Stimulated activated CD4-positive, alpha-beta T cell treated with anti-CD3 and anti-CD28 coated beads, Interleukin-12 subunit alpha, Interleukin-12 subunit beta, amount 100 ng/mL, for 24 hours (primary cell): ENCODE results near the gene LMAN2.

Source experiments
- DNase-seq, 2 experiments: peaks; one replicate each; pipeline ENCODE4 v3.0.0-alpha.2; 2020; ENCODE audit warnings: low read depth in 2 of 2

LMAN2 gene, protein sequence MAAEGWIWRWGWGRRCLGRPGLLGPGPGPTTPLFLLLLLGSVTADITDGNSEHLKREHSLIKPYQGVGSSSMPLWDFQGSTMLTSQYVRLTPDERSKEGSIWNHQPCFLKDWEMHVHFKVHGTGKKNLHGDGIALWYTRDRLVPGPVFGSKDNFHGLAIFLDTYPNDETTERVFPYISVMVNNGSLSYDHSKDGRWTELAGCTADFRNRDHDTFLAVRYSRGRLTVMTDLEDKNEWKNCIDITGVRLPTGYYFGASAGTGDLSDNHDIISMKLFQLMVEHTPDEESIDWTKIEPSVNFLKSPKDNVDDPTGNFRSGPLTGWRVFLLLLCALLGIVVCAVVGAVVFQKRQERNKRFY

DNA sequence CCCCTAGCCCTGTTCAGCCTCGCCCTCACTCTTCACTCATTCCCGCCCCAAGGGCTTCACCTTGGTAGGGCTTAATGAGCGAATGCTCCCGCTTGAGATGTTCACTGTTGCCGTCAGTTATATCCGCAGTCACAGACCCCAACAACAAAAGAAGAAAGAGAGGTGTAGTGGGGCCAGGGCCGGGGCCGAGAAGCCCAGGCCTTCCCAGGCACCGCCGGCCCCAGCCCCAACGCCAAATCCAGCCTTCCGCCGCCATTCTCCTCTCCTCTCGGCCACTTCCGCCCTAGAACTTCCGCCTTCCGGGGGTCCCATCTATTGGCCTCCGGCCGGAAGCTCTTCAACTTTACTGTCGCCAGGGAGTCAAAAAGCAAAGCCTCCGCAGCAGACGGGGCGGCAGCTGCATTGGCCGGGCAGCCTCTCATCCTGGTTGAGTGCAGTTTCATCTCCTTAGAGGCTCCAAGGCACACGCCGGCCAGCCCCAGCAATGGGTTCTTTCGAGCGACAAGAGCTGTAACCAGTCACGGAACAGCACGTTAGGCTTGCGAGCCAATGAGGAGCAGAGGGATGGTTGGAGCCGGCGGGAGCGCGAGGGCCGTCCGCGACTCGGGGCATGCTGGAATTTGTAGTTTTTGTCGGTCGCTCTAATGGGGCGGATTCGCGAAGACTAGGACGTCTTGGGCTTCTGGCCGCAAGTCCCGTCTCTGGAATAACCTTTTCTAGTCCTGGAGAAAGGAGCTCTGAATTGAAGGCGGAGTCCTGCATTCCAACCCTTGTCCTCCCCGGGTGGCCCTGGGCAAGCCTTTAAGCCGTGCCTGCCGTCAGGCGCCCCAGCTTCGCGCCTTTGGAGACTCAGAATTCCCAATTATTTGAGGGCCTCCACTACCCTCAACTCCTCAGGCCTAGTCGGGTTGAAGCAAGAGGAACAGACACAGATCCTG is at the start of gene LMAN2:
Gene LMAN2 (minus strand): TSS at position 277 of the 938 bp plus-strand sequence. CDS start 21 bp downstream, at position 256.
- DNase-seq: peak; percentile 85 to 86

DNA sequence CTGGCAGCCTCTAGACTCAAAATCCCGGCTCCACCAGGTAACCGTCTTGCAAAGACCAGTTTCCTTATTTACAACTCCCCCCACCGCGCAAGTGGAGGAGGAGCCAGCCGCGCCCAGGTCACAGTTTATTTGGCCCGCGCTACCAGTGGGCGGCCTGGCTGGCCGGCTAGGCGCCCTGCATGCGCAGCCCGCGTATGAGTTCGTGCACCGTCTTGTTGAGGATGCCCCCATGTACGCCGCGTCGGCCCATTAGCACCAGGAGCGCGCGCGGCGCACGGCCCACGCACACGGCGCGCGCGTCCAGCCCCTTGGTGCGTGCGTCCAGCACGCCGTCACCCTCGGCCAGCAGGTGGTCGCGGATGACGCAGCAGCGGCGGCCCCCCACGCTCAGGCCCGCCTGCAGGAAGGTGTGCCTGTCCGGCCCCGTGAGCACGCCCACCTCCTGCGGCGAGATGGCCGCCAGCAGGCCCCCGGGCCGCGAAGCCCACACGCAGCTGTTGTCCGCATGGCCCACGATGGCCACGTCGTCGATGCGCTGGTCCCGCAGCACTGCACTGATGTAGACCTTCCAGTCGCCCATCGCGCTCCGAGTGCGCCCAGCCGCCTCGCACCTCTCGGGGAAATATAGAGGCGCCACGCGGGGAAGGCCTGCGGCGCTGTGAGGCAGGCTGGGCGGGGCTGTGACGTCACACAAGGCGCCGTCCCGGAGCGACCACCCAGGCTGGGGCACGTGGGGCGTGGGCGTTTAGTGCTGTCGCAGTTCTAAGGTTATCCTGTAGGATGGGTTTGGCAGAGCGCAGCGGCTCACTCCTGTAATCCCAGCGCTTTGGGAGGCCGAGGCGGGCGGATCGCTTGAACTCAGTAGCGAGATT is 48.8 kb upstream of the LMAN2 start, which contains the start of gene PFN3:
Gene PFN3 (minus strand): TSS at position 665 of the 872 bp plus-strand sequence. CDS start 85 bp downstream, at position 580.
- DNase-seq: no peak

DNA sequence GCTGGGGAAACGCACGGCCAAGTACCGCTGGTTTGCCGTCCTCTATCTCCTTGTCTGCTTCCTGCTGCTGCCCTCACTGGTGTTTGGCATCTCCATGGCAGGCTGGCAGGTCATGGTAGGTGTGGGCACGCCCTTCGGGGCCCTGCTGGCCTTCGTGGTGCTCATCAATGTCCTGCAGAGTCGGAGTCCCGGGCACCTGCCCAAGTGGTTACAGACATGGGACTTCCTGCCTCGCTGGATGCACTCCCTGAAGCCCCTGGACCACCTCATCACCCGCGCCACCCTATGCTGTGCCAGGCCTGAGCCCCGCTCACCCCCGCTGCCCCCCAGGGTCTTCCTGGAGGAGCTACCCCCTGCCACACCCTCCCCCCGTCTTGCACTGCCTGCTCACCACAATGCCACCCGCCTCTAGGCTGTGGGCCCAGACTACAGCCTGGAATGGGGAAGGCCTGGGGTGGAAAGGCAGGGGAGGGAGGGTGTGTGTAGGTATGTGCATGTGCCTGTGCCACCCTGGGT is 46.5 kb upstream of the LMAN2 start:
- DNase-seq: no peak

DNA sequence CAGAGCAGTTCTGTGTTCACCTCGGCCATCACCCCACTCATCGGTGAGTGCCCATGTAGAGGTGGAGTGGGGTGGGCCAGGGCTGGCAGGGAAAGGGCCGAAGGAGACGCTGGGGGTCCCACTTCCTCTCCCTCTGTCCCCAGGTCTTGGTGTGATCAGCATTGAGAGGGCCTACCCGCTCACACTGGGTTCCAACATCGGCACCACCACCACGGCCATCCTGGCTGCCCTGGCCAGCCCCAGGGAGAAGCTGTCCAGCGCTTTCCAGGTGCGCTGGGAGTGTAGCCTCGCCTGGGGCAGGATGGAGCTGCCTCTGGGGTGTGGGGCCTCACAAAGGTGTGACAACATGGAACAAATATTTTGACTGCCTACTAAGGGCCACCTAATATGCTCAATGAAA is 45.3 kb upstream of the LMAN2 start:
- DNase-seq: no peak

DNA sequence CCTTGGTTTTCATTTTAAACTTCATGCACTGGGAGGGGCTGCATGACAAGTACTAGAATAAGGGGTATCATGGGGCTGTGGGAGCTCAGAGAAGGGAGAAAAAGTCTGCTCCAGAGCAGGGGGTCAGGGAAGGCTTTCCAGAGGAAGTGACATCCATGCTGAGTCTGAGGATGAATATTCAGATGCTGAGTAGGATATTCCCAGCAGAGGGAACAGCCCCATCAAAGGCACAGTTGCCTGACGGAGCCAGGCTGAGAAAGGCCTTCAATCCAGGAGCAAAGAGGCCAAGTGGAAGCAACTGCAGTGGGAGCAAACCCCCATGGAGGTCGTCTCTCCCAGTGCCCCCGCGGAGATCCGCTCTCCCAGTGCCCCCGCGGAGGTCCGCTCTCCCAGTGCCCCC is 44.6 kb upstream of the LMAN2 start:
- no peak for DNase-seq

DNA sequence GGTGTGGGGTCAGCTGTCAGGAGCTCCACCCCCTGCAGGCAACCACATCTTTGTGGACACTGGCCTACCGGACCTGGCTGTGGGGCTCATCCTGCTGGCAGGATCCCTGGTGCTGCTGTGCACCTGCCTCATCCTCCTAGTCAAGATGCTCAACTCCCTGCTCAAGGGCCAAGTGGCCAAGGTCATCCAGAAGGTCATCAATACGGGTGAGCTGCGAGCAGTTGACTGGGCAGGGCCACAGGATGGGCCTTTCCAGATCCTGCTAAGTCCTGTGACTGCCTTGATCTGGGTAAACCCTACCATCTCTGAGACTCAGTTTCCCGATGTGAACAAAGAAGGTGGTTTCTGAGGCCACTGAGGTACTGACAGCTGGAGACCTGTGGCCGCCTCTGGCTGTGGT is 42.5 kb upstream of the LMAN2 start:
- no peak for DNase-seq

DNA sequence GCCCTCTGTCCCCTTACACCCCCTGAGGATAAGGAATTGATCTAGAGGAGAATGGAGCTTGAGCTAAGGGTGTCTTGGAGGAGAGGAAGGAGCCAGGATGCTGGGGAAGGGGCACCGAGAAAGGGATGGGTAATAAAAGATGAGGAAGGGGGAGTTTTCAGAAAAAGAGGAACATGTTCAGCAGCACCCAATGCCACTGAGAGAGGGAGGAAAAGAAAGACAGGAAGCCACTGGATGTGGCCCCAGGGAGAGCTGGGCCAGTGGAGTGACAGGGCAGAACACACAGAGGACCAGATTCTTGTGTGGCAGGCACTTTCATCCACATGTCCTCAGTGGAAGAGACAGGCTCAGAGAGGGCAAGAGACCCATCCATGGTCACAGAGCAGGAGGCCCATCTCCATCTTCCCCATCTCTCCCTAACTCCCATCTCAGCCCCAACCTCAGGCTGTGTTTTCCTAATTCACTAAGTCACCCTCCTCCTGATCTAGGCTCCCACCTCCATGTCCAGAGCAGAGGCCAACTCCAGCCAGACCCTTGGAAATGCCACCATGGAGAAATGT is 41.8 kb upstream of the LMAN2 start:
- DNase-seq: no peak

DNA sequence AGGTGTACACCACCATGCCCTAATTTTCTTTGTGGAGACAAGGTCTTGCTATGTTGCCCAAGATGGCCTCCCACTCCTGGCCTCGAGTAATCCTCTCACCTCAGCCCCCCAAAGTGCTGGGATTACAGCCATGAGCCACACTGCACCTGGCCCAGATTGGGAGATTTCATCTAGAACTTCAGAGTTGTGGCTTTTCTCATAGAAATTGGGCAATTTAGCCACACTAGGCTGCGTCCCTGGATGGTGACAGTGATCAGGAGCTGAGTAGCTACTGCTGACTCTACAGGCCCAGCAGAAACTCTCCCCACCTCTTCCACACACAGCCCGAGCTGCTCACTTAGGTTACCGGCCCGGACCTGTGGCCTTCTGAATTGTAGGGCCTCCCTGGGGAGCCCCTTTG is 41.3 kb upstream of the LMAN2 start:
- DNase-seq: no peak

DNA sequence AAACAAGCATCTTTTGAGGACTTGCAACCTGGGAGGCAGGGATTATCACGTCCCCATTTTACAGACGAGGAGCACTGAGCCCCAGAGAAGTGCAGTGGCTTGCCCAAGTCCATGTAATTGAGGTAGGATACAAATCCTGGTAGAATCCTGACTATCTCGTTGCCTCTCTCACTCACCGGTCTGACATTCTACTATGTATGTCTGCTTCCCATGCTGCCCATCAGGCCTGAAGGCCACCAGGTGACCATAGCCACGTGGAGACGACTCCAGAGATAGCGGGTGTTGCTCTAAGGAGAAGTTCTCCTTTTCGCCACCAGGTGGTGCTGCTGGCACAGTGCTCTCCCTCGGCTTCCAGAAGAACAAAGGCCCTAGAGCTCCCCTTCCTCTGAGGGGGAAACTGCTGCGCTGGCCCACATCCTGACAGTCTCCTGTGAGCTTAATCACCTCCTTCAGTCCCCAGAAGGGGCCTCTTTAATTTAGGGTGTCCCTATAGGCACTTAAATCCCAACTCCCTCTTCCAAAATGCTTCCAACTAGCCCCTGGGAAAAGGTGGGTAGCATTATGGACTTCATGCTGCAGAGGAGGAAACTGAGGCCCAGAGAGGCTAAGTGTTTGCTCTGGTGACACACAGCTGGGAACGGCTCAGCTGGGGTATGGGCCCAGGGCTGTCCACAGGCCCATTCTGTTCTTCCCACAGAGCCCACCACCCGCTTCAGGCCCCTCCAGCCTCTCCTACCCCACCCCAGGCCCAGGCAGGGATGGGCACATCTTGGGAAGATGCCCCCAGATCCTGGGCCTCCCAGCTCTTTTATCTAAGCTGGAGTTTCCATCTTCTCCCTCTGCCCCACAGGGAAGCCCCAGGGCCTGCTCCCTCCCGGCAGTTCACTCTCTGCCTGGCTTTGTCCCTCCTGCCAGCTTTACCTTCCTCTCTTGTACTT is 39.2 kb upstream of the LMAN2 start:
- DNase-seq: peak; percentile 75 to 88

DNA sequence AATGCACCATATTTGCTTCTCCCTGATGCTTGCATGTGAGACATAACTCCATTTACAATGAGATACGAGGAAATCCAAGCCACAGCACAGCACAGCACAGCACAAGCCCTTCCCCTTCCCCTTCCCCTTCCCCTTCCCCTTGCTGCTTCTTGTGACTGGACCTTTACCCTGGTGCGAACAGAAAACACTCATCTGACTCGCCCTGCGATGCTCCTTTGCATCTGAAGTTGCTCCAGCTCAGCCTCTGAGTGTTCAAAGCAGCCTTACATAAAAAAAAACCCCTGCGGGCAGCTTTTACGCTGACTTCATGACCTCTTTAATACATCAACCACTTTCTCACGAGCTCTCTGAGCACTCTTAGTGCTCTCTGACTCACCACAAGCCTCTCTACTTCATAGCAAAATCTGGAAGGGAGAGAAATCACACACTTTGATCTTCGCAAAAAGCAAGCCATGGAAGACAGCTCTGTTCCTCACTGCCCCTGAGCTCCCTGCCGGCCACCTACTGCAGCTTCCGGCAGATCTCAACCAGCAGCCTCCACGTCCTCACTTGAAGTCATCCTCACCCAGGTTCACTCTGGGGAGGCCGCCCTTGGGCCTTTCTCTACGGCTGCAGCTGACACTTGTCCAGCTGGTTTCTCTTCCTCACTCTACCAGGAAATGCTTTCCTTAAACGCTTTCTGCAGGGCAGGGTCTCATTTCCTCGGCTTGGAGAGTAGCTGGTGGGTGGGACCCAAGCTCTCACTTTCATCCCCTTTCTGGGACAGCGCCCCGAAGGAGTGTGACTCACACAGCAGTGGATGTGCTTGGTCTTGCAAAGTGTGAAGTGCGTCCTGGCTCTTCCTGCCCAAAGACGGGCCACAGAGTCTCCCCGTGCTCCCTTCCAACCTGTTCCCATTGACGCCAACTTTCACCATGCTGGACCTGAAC is 38.0 kb upstream of the LMAN2 start:
- peak in 1 of 2 experiments; percentile 32 for DNase-seq

DNA sequence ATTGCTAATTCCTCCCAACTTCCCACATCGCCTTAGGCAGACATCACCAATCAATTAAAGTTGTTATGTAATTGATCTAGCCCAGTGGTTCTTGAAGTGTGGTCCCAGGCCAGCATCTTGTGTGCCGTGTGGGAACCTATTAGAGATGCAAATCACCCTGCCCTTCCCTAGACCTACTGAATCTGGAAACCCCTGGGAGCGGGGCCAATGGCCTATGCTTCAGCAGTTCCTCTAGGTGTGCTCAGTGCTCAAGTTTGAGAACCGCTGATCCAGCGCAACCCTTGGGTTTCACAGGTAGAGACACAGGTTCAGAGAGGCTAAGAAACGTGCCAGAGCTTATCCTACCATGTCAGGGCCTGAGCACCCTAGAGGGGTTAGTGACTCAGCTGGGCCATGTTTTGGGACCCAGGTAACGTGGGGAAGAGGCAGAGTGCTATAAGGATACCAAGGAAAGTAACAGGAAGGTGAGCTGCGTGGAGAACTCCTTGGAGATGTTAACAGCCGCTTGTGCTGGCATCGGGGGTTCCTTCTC is 37.1 kb upstream of the LMAN2 start:
- DNase-seq: no peak

DNA sequence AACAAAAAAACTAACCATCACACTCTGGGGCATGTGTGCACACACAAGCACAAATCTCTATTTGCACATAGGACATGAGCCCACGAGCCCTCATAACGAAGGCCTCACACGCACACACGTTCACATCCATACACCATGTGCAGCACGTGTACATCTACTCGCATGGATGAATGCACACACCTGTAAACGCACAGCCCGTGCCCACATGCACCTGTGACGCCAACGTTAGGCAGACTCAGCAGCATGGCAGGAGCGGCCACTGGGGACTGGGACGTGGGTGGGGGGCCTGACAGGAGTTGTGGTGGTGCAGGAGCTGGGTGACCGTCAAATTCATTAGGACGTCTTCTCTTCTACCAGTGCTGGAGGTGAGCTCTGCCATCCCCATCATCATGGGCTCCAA is 35.9 kb upstream of the LMAN2 start:
- no peak for DNase-seq

DNA sequence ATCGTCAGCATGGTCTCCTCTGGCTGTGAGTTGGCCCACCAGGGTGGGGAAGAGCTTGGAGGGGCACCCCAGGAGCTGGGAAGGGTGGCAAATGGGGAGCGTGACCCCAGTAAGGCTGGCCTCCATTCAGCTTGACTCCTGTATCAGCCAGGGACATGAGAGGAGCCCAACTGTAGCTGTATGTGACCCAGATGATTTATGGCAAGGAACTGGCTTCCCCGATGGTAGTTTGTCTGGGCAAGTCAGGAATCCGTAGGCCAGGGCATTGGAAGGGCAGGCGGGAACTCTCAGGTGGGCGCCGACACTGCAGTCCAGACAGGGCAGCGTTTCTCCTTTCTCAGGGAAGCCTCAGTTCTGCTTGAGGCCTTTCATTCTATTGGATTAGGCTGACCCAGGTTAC is 35.1 kb upstream of the LMAN2 start:
- no peak for DNase-seq

DNA sequence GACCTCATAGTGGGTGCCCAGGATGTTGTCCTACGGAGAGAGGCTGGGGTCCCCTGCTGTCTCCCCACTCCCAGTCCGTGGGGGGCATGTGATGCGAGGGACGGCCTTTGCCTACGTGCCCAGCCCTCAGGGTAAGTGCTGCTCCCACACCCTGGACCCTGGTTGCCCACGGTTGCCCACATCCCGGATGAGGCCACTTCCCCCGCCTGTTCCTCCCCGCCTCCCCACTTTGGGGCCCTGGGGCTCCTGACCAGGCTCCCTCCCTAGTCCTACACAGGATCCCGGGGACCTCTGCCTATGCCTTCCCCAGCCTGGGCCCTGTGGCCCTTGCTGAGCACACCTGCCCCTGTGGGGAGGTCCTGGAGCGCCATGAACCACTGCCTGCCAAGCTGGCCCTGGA is 34.3 kb upstream of the LMAN2 start:
- DNase-seq: no peak

DNA sequence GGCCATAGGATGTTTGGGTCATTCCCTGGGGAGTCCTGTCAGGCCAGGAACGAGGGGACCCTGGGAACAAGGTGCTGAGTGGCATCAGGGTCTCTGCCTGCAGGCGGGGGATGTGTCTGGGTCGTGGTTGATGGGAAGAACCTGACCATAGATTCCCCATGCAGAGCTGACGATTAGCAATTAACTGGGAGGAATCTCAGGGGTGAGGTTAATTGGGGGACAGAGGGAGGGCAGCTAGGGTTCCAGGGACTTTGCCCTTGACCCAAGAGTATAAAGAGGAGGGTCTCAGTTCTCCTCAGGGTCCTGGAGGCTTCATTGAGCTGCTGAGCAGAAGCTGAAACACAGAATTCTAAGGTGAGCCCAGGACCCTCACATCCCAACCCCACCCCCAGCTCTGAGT is 32.7 kb upstream of the LMAN2 start, which contains the start of gene SLC34A1:
Gene SLC34A1 (plus strand): TSS at position 301 of the 400 bp plus-strand sequence. CDS start 1,308 bp downstream, outside the sequence.
- DNase-seq: no peak

DNA sequence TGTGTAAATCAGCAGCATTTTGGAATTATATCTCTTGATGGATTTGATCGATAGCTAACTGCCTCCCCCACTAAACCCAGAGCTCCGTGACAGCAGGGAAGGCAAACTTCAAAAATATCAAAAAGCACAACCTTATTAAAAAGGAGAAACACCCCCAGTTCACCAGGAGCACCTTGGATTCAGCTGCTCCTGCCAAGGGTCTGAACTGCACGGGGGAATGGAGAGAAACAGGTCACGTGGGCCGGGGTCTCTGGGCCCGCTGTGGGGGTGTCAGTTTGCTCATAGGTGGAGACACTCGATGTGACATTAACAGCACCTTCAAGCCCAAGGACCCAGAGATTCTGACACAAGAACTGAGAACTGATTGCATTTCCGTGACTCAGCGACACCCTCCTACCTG is 31.7 kb upstream of the LMAN2 start:
- no peak for DNase-seq

DNA sequence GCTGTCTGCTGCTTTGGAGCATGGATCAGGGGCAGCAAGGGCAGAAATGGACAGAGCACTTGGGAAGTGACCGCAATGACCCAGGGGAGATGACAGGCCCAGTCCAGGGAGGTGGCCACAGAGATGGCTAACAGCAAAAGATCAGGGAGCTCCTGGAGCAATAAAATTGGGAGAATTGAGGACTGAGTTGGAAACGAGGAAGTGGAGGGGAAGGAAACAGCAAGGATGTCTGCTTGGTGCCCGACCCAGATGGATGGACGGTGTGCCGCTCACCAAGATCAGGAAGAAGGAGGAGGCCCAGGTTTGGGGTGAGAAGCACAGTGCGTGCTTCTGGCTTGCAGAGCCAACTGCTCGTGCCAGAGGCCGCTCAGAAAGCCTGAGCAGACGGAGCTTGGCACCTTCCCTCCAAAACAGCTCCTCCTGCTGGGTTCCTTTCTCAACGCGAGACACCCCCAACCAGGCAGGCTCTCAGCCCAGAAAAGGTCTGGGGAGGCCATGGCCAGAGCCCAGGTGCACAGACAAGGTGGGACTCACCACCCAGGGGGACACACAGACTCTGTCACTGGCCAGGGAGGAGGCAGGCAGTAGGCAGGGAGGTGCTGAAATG is 31.1 kb upstream of the LMAN2 start:
- no peak for DNase-seq

DNA sequence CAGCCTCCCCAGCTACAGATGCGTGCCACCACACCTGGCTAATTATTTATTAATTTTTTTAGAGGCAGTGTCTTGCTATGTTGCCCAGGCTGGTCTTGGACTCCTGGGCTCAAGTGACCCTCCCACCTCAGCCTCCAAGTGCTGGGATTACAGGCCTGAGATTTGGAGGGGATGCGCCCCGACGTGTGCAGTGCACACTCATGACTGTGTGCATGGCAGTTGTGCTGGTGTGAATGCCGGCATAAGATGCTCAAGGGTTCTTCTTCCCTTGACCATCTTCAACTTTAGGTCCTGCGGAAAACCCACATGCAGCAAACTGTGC is 29.3 kb upstream of the LMAN2 start:
- DNase-seq: no peak
